ENCODE data around the gene BORCS5.
"Not testable (repeated sequence)": the region's sequence is repeated elsewhere in the genome, so short reads cannot be mapped to it uniquely, and the experiment has no call there.

BORCS5 gene

GRCh38 chr12:12356896-12357718 lies at the start of gene BORCS5:
Gene BORCS5 (plus strand): TSS chr12:12357078. CDS start chr12:12357452, 374 bp downstream.
- peak; percentile 98 for DNase-seq (ENCODE audit: low spot score)

DNA sequence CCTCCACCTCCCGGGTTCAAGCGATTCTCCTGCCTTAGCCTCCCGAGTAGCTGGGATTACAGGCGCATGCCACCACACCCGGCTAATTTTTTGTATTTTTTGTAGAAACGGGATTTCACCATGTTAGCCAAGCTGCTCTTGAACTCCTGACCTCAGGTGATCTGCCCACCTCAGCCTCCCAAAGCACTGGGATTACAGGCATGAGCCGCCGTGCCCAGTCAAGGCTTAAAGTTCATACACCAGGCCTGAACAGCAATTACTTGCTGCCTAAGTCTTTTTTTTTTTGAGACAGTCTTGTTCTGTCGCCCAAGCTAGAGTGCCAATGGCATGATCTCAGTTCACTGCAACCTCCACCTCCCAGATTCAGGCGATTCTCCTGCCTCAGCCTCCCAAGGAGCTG lies 46.2 kb upstream of the BORCS5 start:
- not testable (repeated sequence) for DNase-seq (ENCODE audit: low spot score)

GRCh38 chr12:12315838-12316237 lies 41.0 kb upstream of the BORCS5 start:
- DNase-seq (ENCODE audit: low spot score) = no peak

DNA sequence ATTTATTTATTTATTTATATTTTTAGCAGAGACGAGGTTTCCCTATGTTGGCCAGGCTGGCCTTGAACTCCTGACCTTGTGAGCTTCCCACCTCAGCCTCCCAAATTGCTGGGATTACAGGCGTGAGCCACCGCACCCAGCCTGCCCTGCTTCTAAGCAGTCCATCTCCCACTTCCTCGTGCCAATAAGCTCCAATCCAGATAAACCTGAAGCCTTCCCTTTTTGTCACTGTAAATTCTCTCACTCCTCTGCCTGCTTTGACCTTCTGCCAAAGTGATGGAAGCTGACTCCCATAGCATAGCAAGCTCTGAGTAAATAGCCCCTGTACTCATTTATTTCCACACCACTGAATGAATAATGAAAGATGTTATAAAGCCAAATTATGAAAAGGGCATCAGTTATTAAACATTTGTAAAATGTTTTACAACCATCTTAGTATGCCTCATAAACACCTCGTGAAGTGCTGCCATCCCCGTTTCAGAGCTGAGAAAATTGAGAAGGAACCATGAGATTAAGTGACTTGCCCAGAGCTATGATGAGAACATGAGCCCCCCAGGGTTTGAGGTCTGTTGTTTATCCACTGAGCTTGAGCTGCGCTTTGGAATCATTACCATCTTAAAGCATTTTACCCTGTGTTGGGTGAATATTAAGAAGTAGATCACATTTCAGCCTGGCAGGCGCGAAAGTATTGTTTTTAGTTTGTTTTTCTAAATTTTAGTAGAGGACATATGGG lies 37.3 kb upstream of the BORCS5 start:
- DNase-seq (ENCODE audit: low spot score) = no peak

- no peak for DNase-seq (ENCODE audit: low spot score)
Measured at GRCh38 chr12:12323118-12323517, 33.8 kb upstream of the BORCS5 start.

DNA sequence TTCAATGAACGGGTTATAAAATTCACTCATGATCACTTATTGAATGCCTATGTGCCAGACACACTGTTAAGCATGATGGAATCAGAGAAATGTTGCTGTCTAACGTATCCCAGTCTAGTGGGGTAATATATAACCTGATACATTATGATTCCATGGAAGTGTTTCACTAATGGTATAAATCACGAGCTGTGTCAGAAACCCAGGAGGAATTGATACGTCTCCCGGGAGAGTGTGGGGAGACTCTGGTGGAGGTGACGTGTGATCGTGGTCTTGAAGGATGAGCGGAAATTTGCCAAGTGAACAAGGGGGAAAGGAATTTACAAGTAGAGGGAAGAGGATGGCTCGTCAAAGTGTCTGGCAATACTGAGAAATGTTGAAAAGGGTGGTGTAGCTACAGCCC lies 33.3 kb upstream of the BORCS5 start:
- DNase-seq (ENCODE audit: low spot score) = peak; percentile 93

DNA sequence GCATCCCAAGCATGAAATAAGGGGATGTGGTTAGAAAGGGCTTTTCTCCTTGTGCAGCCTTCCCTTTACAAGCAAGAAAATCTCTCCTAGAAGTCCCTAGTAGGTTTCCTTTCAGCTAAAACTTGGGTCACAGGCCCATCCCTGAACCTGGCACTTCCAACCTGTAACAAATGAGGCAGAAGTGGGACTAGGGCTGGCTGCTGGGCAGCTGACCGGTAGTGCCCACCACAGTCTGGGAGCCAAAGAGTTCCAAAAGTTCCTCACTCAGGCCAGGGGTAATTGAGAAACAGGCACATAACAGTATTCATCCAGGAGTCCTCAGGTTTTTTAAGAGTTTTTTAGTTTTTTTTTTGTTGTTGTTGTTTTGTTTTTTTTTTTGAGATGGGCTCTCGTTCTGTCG lies 30.6 kb upstream of the BORCS5 start:
- DNase-seq (ENCODE audit: low spot score) = no peak

DNA sequence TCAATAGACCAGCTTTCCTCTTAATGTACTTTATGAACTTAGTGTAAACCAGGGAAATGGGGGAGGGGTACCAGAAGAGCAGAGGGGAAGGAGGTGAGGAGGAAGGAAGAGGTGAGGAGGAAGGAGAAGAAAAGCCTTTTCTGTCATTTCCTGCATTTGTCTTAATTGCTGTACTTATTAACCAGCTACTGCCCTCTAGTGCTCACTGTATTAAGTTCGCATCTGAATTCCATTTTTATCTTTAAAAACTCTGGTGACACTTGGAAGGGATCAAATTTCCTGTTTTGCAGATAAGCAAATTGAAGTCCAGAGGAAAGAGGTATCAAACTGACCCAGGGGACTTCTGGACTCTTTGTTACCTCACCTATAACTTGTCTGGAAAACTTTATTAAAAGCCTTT lies 29.1 kb upstream of the BORCS5 start:
- DNase-seq (ENCODE audit: low spot score) = peak; percentile 73

- DNase-seq (ENCODE audit: low spot score) = no peak
Measured at GRCh38 chr12:12331244-12331771, 25.6 kb upstream of the BORCS5 start.

DNA sequence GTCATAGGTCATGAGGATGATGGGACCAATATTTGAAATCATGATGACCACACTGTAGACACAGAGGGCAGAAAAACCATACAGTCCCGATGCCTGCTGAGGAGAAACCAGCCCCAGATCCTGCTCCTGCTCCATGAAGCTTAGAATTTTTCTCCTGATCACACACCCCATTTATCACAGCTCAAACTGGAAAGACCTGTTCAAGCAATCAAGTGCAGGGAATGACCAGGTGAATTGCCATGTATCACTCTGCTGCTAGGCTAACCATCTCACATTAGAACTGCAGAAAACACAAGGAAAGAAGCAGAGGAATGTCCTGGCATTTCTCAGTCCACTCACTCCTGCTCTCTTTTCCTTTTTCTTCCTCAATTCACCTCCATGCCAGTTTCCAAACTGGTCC lies 25.0 kb upstream of the BORCS5 start:
- peak; percentile 32 for DNase-seq (ENCODE audit: low spot score)

GRCh38 chr12:12333407-12334366 lies 23.2 kb upstream of the BORCS5 start:
- DNase-seq (ENCODE audit: low spot score) = no peak

DNA sequence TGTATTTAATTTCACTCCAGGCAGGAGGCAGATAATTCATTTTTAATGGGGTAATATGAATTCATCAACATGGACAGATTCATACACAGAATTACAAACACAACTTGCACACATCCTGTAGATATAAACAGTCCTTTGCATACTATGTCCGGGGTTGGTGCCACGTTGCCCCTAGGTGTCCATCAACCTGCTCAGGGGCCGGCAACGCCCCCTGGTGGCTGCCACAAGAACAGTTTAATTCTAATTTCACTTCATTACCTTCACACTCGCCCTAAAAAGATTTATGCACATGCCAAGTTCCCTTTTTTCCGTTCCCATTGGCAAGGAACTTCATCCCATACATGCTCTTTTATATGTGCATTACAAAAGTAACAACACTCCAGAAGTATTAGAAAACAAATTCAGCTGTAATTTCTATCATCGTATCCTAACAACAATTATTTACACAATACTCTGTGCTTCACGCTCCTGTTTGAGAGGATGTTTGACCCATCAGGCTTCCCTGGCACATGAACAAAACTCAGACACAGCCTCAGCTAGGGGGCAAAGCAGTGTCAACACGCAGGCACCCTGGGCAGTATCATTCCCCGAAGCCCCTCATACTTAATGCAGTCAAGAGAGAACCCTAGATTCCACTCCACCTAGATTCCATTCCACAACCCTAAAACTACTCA lies 22.4 kb upstream of the BORCS5 start:
- DNase-seq (ENCODE audit: low spot score) = peak; percentile 67

GRCh38 chr12:12336049-12336411 lies 20.8 kb upstream of the BORCS5 start:
- no peak for DNase-seq (ENCODE audit: low spot score)

GRCh38 chr12:12336511-12336910 lies 20.4 kb upstream of the BORCS5 start:
- no peak for DNase-seq (ENCODE audit: low spot score)

DNA sequence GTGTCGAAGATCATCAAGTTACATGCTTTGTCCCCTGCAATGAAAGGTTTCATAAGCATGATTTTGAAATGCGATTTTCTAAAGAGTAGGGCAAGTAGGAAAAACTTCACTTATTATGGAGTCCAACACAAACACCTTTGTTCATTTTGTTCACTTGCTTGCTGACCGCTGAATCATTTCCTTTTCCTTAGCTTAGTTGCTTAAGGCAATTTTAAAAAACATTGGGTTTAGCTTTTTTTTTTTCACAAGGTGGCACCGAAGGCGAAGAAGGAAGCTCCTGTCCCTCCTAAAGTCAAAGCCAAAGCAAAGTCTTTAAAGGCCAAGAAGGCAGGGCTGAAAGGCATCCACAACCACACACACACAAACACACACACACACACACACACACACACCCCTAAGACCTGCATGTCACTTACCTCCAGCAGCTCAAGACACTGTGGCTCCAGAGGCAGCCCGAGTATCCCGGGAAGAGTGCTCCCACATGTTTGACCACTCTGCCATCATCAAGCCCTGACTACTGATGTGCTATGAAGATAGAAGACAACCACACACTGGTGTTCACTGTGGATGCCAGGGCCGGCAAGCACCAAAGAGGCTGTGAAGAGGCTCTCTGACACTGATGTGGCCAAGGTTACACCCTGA lies 18.2 kb upstream of the BORCS5 start:
- peak; percentile 39 for DNase-seq (ENCODE audit: low spot score)

GRCh38 chr12:12349711-12350665 lies 6.9 kb upstream of the BORCS5 start, which contains the start of gene MANSC1:
Gene MANSC1 (minus strand): TSS chr12:12350242. CDS start chr12:12343314, 6,928 bp downstream.
- peak; percentile 50 for DNase-seq (ENCODE audit: low spot score)

- DNase-seq (ENCODE audit: low spot score) = peak; percentile 75
Measured at GRCh38 chr12:12350868-12351463, 5.9 kb upstream of the BORCS5 start.

DNA sequence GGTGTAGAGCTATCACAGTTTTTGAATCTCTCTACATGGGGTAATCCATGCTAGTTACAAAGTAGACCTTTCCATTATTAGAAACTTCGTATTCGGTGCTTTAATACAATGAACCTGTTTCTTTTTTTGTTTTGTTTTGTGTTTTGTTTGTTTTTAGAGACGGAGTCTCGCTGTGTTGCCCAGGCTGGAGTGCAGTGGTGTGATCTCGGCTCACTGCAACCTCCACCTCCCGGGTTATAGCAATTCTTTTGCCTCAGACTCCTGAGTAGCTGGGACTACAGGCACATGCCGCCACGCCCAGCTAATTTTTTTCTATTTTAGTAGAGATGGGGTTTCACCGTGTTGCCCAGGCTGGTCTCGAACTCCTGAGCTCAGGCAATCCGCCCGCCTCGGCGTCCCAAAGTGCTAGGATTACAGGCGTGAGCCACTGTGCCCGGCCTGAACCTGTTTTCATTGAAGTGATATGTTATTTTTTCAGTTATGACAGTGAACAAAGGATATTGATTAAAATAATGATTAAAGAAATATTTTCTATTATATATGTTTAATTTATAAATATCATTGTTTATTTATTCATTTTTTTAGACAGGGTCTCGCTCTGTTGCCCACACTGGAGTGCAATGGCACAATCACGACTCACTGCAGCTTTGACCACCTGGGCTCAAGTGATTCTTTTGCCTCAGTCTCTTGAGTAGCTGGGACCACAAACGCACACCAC lies 5.3 kb upstream of the BORCS5 start:
- not testable (repeated sequence) for DNase-seq (ENCODE audit: low spot score)
